HL-60 (cell line): Measurements from ENCODE around the gene PALLD.

Source experiments
- CTCF ChIP-seq: IDR thresholded peaks from one replicate; pipeline ENCODE4 v1.5.1; 2011; ENCODE audit warnings: low read length, control low read depth, inconsistent platforms; ENCODE audit not compliant: insufficient read depth
- GABPA ChIP-seq: IDR thresholded peaks from 2 replicates; pipeline ENCODE4 v1.6.1; 2012; ENCODE audit warnings: low read depth
- POLR2AphosphoS5 ChIP-seq: IDR thresholded peaks from 2 replicates; pipeline ENCODE4 v1.6.1; 2012; ENCODE audit warnings: low read depth
- REST ChIP-seq: IDR thresholded peaks from 2 replicates; pipeline ENCODE4 v1.6.1; 2012; ENCODE audit warnings: low read depth; ENCODE audit not compliant: insufficient replicate concordance
- SPI1 ChIP-seq: IDR thresholded peaks from 2 replicates; pipeline ENCODE4 v1.6.1; 2012; ENCODE audit warnings: low read depth, mild to moderate bottlenecking, borderline replicate concordance

- TF ChIP-seq CTCF (no peak), REST (no peak), SPI1 (no peak), POLR2AphosphoS5 (no peak), GABPA (no peak)
Observed at GRCh38 chr4:168845897-168846296, 349.0 kb downstream of the PALLD start.
